Gastroesophageal sphincter (tissue), 3 donors: Measurements from ENCODE around the gene NUP88.

Source experiments
- POLR2A ChIP-seq, 2 donors: fragments of 450-650 bp; IDR thresholded peaks; one replicate each; pipeline ENCODE4 v1.6.1; 2017; ENCODE audit warnings: antibody characterized with exemption in 2 of 2, mild to moderate bottlenecking in 2 of 2, moderate library complexity in 1 of 2
- TF ChIP-seq, protein P1 (sequence below), 4 experiments: fragments of 200-600 bp in 2 of 4; fragments of 450-650 bp in 2 of 4; sonication (generic) in 1 of 4; IDR thresholded peaks; one replicate each; pipeline ENCODE4 v1.5.1; 2017 to 2019; ENCODE audit warnings: antibody characterized with exemption in 4 of 4, mild to moderate bottlenecking in 2 of 4, moderate library complexity in 2 of 4

DNA sequence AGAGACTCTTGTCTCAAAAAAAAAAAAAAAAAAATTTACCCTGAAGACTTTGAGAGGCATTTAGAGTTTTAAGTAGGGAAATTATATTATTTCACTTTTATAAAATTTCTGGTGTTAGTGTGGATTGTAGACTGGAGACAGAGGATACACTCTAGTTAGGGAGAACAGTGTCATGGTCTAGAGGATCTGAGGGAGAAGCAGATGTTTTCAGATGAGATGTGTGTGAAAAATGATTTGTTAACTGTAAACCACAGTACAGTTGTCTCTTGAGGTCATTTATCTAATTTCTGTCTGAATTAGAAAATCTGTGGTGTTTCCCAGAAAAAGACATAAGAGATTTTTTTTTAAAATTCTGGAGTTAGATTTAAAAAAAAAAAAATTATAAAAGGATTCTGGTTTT, 54.8 kb downstream of the NUP88 start:
- no peak for TF ChIP-seq POLR2A (IDR thresholded peaks at IDR 0.05)
- TF ChIP-seq, protein P1, sequence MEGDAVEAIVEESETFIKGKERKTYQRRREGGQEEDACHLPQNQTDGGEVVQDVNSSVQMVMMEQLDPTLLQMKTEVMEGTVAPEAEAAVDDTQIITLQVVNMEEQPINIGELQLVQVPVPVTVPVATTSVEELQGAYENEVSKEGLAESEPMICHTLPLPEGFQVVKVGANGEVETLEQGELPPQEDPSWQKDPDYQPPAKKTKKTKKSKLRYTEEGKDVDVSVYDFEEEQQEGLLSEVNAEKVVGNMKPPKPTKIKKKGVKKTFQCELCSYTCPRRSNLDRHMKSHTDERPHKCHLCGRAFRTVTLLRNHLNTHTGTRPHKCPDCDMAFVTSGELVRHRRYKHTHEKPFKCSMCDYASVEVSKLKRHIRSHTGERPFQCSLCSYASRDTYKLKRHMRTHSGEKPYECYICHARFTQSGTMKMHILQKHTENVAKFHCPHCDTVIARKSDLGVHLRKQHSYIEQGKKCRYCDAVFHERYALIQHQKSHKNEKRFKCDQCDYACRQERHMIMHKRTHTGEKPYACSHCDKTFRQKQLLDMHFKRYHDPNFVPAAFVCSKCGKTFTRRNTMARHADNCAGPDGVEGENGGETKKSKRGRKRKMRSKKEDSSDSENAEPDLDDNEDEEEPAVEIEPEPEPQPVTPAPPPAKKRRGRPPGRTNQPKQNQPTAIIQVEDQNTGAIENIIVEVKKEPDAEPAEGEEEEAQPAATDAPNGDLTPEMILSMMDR (IDR thresholded peaks at IDR 0.05), result no peak
